Umbilical cord (tissue), 2 donors: ENCODE data around the gene SRRM3. TPM values are rescaled to one million over a fixed set of nuclear protein-coding genes. Genes with fewer than 3 reads are reported as not detected.
"Not testable (repeated sequence)": the region's sequence is repeated elsewhere in the genome, so short reads cannot be mapped to it uniquely, and the experiment has no call there.

Source experiments
- DNase-seq: peaks from one replicate; pipeline ENCODE4 v3.0.0-alpha.2; 2015; ENCODE audit warnings: low spot score
- total RNA-seq: library from RNA; depleted of rRNA; stranded (reverse); fragments of >200 nt; gene quantifications from one replicate; pipeline ENCODE4 v1.2.3, GENCODE V29; 2014; ENCODE audit warnings: low replicate concordance; ENCODE audit not compliant: insufficient read depth

Gene SRRM3
- total RNA-seq, 1 donor from 2014 or later, result 3.1 TPM

- DNase-seq, result no peak
Measured at GRCh38 chr7:76189276-76189675, 12.4 kb upstream of the SRRM3 start.

- DNase-seq, result no peak
Measured at GRCh38 chr7:76191783-76192240, 9.9 kb upstream of the SRRM3 start.

- DNase-seq, result no peak
Measured at GRCh38 chr7:76193466-76193865, 8.2 kb upstream of the SRRM3 start.

- no peak for DNase-seq
Measured at GRCh38 chr7:76193883-76194282, 7.8 kb upstream of the SRRM3 start.

- no peak for DNase-seq
Measured at GRCh38 chr7:76196786-76197185, 4.9 kb upstream of the SRRM3 start.

- DNase-seq, result no peak
Measured at GRCh38 chr7:76198202-76198601, 3.5 kb upstream of the SRRM3 start.

- no peak for DNase-seq
Measured at GRCh38 chr7:76202666-76203030, 952 bp downstream of the SRRM3 start.

GRCh38 chr7:76204147-76204546, 2.5 kb downstream of the SRRM3 start:
- no peak for DNase-seq

GRCh38 chr7:76206633-76207032, 4.9 kb downstream of the SRRM3 start:
- DNase-seq, result no peak

- DNase-seq, result no peak
Measured at GRCh38 chr7:76209310-76209709, 7.6 kb downstream of the SRRM3 start.

- DNase-seq, result no peak
Measured at GRCh38 chr7:76211216-76211615, 9.5 kb downstream of the SRRM3 start.

- not testable (repeated sequence) for DNase-seq
Measured at GRCh38 chr7:76215349-76215748, 13.7 kb downstream of the SRRM3 start.

GRCh38 chr7:76216381-76217082, 14.8 kb downstream of the SRRM3 start:
- DNase-seq, result no peak

GRCh38 chr7:76217942-76218566, 16.4 kb downstream of the SRRM3 start:
- no peak for DNase-seq

GRCh38 chr7:76220185-76221057, 18.7 kb downstream of the SRRM3 start:
- DNase-seq, result peak; percentile 16

- DNase-seq, result no peak
Measured at GRCh38 chr7:76222333-76222732, 20.6 kb downstream of the SRRM3 start.

- no peak for DNase-seq
Measured at GRCh38 chr7:76222839-76223238, 21.1 kb downstream of the SRRM3 start.

- no peak for DNase-seq
Measured at GRCh38 chr7:76223286-76223972, 21.7 kb downstream of the SRRM3 start.

- no peak for DNase-seq
Measured at GRCh38 chr7:76224695-76225094, 23.0 kb downstream of the SRRM3 start.

GRCh38 chr7:76225379-76225778, 23.7 kb downstream of the SRRM3 start:
- DNase-seq, result peak; percentile 36

- no peak for DNase-seq
Measured at GRCh38 chr7:76225951-76226350, 24.3 kb downstream of the SRRM3 start.
